Endodermal cell (in vitro differentiated cells): ENCODE measurements around the gene VRK2. TPM values are rescaled to one million over a fixed set of nuclear protein-coding genes. Genes with fewer than 3 reads are reported as not detected.
A peak's percentile ranks its signal among the peaks of the same experiment; 100 is the strongest.

Experiments used
- DNase-seq: peaks from one replicate; pipeline ENCODE4 v3.0.0-alpha.2; 2017
- H3K27ac ChIP-seq: 2 replicates; pipeline ENCODE4 v1.5.1; 2013; ENCODE audit warnings: mild to moderate bottlenecking, low read depth, low read length, moderate library complexity
- H3K27me3 ChIP-seq: 2 replicates; pipeline ENCODE4 v1.6.1; 2013; ENCODE audit warnings: mild to moderate bottlenecking, low read length, moderate library complexity; ENCODE audit not compliant: insufficient read depth, control insufficient read depth, poor library complexity, severe bottlenecking
- H3K36me3 ChIP-seq: 2 replicates; pipeline ENCODE4 v1.7.0; 2013; ENCODE audit warnings: mild to moderate bottlenecking, low read length, moderate library complexity; ENCODE audit not compliant: control insufficient read depth, insufficient read depth
- H3K4me1 ChIP-seq: one replicate; pipeline ENCODE4 v1.7.0; 2013; ENCODE audit warnings: low read length; ENCODE audit not compliant: control insufficient read depth, insufficient read depth
- H3K4me3 ChIP-seq: 2 replicates; pipeline ENCODE4 v1.5.1; 2013; ENCODE audit warnings: mild to moderate bottlenecking, low read length, moderate library complexity
- H3K9ac ChIP-seq: 2 replicates; pipeline ENCODE4 v1.6.1; 2013; ENCODE audit warnings: mild to moderate bottlenecking, low read length, moderate library complexity; ENCODE audit not compliant: poor library complexity, severe bottlenecking; ENCODE audit errors: extremely low read depth
- H3K9me3 ChIP-seq: 2 replicates; pipeline ENCODE4 v1.6.1; 2013; ENCODE audit warnings: mild to moderate bottlenecking, low read length, moderate library complexity; ENCODE audit not compliant: control insufficient read depth
- H3K27ac Mint-ChIP-seq: 2 replicates; pipeline ENCODE4 v1.8.0; 2020; ENCODE audit warnings: mixed read lengths
- H3K27me3 Mint-ChIP-seq: 2 replicates; pipeline ENCODE4 v1.8.0; 2021; ENCODE audit warnings: mild to moderate bottlenecking, mixed read lengths; ENCODE audit not compliant: insufficient read depth
- H3K36me3 Mint-ChIP-seq: 2 replicates; pipeline ENCODE4 v1.8.0; 2020; ENCODE audit warnings: low read depth, mixed read lengths
- H3K4me1 Mint-ChIP-seq: 2 replicates; pipeline ENCODE4 v1.8.0; 2020; ENCODE audit warnings: mixed read lengths
- H3K4me3 Mint-ChIP-seq: 2 replicates; pipeline ENCODE4 v1.8.0; 2020; ENCODE audit warnings: mild to moderate bottlenecking, moderate library complexity, mixed read lengths
- H3K9me3 Mint-ChIP-seq: 2 replicates; pipeline ENCODE4 v1.8.0; 2020; ENCODE audit warnings: mild to moderate bottlenecking, mixed read lengths
- CTCF ChIP-seq: fragments of 200-600 bp; sonication (generic); conservative IDR thresholded peaks from 2 replicates; pipeline ENCODE4 v1.5.0; 2021; ENCODE audit warnings: antibody characterized with exemption, mild to moderate bottlenecking
- WGBS, 2 experiments: methylation state at CpG; one replicate each; pipeline versions ENCODE4 v1.1.5 to v1.1.7; 2013; ENCODE audit warnings: missing lambda C conversion rate in 2 of 2, mixed read lengths in 1 of 2; ENCODE audit not compliant: insufficient coverage in 1 of 2, insufficient read length in 1 of 2; 5-methylcytosine and 5-hydroxymethylcytosine counted together
- total RNA-seq, 2 donors: library from RNA; stranded (reverse); fragmentation: NEBNext Ultra II Directional in 1 of 2; extraction: Animal tissue kit (Norgen Biotek cat#: 25700) in 1 of 2; gene quantifications; 2 replicates in 1 of 2; 3 replicates in 1 of 2; pipeline ENCODE4 v1.2.1, GENCODE V29; 2021

The VRK2 gene
- total RNA-seq, 2 donors from 2014 or later = 27.3 to 33.3 TPM

DNA sequence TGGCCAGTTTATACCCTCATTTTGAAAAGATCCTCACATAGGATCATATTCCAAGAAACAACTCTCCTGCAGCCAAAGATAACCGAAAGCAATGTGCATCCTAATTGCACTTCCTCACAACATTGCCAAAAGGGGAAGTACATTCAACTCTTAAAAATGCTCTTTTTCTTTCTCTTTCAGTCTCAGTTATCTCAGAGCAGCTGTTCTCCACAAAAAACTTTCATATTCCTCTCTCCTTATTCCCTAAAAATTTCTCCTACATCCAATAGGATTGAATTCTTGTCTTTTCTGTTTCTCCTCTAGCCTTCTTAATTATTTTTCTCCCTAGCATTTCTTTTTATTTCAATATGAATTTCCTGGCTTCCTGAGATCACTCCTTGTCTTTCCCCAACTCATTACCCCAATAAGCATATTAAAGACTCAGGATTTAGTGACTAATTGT, 7.4 kb upstream of the VRK2 start:
- Histone ChIP-seq H3K9me3 (peaks cover 28% of the 10 kb centered on the region), H3K9ac (no peak overlapping the region), H3K4me1 (peaks cover 6% of the 10 kb centered on the region), H3K27me3 (no peaks in the 10 kb centered on the region), H3K4me3 (peak overlapping the region; percentile 21), H3K36me3 (no peaks in the 10 kb centered on the region), H3K27ac (no peak overlapping the region)
- H3K4me3 Mint-ChIP-seq = no peak overlapping the region
- H3K4me1 Mint-ChIP-seq = peaks cover 28% of the 10 kb centered on the region
- no peak overlapping the region for H3K27ac Mint-ChIP-seq
- H3K36me3 Mint-ChIP-seq = no peaks in the 10 kb centered on the region
- WGBS, 2 experiments = 92 to 94% methylated on average over 1 of the region's 1 CpG
- no peak for DNase-seq
- H3K27me3 Mint-ChIP-seq = no peaks in the 10 kb centered on the region
- TF ChIP-seq CTCF = no peak
- H3K9me3 Mint-ChIP-seq = peaks cover 16% of the 10 kb centered on the region

DNA sequence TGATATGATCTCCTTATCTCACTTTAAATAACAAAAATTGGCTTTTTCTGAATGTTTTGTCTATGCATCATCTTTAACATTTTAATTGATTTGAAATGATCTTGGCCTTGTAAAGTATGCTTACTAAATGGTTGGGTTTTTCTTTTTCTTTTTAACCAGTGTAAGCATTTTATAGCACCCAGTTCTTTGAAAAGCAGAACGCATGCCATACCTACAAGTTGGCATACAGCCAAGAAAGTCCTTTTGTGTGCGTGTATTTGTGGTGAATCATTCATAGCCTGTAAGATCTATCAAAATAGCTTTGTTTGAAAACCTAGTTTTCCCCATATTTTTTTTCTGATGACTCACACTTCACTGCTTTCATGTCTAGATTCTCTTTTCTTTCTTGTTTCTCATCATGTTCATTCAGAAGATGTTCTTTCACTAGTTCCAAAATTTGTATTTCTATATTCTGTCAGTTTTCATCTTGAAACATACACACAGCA, 4.1 kb upstream of the VRK2 start:
- 96 to 100% methylated on average over 1 to 2 of the region's 2 CpGs for WGBS, 2 experiments
- H3K4me1 ChIP-seq = peaks cover 6% of the 10 kb centered on the region
- Mint-ChIP-seq H3K9me3 (peaks cover 15% of the 10 kb centered on the region), H3K27ac (no peak overlapping the region), H3K4me1 (peaks cover 38% of the 10 kb centered on the region), H3K4me3 (no peak overlapping the region), H3K27me3 (no peaks in the 10 kb centered on the region), H3K36me3 (no peaks in the 10 kb centered on the region)
- no peaks in the 10 kb centered on the region for H3K36me3 ChIP-seq
- no peaks in the 10 kb centered on the region for H3K27me3 ChIP-seq
- TF ChIP-seq CTCF = no peak
- no peak overlapping the region for H3K4me3 ChIP-seq
- peaks cover 19% of the 10 kb centered on the region for H3K9me3 ChIP-seq
- no peak overlapping the region for H3K27ac ChIP-seq
- DNase-seq = no peak
- no peak overlapping the region for H3K9ac ChIP-seq

GRCh38 chr2:58044145-58044544, 2.5 kb upstream of the VRK2 start:
- Mint-ChIP-seq H3K36me3 (no peaks in the 10 kb centered on the region), H3K4me1 (peaks cover 42% of the 10 kb centered on the region), H3K4me3 (no peak overlapping the region), H3K27me3 (no peaks in the 10 kb centered on the region), H3K27ac (no peak overlapping the region), H3K9me3 (peaks cover 2% of the 10 kb centered on the region)
- H3K4me1 ChIP-seq = peaks cover 6% of the 10 kb centered on the region
- H3K9ac ChIP-seq = no peak overlapping the region
- no peak for TF ChIP-seq CTCF
- 93 to 100% methylated on average over 1 to 3 of the region's 3 CpGs for WGBS, 2 experiments
- no peak for DNase-seq
- H3K27ac ChIP-seq = no peak overlapping the region
- H3K27me3 ChIP-seq = no peaks in the 10 kb centered on the region
- H3K9me3 ChIP-seq = peaks cover 4% of the 10 kb centered on the region
- peaks cover 3% of the 10 kb centered on the region for H3K36me3 ChIP-seq
- no peak overlapping the region for H3K4me3 ChIP-seq
